DMS 273 treated with DMSO at 0.1 percent for 48 hours (cell line): ENCODE measurements around the gene UNC13D.

ENCODE experiments used
- DNase-seq: peaks from one replicate; lab custom pipeline; 2025; lab: John Stamatoyannopoulos, UW

Gene UNC13D

DNA sequence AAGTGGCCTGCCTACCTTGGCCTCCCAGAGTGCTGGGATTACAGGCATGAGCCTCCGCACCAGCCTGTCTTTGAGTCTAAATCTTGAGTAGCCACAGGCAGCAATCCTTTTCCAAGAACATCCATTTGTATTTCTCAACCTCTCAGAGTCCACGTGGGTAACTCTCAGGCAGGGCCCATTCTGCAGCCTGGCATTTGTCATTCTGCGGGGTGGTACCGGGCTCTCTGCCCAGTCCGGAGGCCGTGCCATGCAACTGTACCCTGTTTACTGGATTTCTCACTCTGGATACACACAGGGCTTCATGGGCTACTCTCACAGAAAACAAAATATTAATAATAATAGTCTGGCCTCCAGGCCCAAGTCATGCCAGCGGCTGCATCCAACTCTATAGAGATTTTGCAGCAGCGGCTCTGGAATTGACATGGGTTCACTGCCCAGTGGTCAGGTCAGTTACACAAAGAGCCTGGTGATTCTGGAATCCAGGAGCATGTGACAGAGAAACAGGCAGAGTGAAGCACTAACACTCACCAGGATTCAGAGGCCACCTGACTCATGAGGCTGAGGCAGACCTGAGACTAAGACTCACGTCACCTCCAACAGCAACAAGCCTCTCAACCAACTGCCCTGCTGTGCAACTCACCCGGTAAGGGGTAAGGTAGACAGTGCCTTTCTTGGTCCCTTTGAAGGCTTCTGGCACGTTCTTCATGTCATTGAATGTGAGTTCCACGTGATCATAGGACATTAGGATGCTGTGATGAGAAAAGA, 6.9 kb upstream of the UNC13D start:
- no peak for DNase-seq

DNA sequence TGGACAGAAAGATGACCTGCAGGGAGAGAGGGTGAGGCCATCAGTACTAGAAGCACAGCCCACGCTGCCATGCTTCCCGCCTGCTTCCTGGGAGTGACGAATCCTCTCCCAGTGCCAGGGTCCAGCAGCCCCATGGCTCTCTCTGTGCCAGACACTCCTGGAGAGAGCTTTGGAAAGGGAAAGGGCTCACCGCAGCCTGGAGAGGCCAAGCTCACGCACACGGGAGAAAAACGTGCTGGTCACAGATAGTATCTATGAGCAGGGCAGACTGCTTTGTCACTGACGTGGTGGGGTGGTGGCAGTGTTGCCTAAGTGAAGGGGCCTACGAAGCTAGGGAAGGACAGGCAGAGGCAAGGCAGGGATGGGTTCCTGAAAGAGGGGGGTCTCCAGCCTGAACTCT, 5.5 kb upstream of the UNC13D start:
- DNase-seq = no peak

DNA sequence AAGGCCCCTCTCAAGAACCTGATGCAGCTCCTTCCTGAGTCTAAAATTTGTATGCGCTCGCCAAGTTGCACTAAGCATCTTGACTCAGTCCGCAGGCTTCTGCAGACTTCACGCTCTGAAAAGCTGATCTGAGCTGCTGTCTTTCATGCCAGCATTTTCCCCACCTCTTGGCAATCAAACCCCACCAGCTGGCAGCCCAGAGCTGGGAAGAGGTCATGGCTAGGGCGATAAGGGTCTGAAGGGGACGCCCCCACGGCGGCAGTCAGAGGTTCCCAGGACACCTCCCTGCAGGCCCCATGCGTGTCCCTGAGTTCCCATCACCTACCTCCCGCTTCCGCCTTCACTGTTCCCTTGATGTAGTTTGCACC, 5.1 kb upstream of the UNC13D start:
- DNase-seq = no peak

DNA sequence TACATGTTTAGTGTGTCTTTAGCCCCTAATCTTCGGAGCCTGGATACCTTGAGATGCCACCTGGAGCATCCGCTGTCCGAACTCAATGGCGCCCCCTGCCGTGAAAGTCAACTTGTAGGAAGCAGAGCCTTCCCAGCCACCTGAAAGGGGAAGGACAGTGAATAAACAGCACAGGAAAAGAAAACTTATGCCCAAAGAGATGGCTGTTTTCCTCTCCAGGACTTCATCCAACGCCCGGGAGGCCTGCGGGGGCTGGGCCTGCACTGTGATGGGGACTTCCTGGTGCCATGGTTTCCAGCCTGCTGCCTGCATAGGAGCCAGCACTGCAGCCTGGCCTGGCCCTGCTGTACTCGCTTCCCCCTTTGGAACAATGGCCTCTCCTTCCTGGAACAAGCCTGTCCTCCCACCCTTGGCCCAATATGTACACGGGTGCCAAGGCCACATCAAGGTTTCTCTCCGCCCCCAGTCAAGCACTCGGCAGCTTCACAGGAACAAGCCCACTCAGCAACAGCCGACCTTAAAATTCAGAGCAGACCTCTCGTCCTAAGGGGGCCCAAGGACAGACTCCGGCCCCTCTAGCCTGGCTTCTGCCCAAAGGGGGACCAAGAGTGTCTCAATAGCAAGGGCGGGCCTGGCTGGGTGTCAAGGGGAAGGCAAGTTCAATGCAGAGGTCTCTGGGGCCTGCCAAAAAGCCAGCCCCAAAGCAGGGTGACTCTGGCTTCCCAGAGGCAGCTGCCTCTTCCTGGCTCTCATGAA, 4.5 kb upstream of the UNC13D start:
- peak; percentile 20 for DNase-seq

DNA sequence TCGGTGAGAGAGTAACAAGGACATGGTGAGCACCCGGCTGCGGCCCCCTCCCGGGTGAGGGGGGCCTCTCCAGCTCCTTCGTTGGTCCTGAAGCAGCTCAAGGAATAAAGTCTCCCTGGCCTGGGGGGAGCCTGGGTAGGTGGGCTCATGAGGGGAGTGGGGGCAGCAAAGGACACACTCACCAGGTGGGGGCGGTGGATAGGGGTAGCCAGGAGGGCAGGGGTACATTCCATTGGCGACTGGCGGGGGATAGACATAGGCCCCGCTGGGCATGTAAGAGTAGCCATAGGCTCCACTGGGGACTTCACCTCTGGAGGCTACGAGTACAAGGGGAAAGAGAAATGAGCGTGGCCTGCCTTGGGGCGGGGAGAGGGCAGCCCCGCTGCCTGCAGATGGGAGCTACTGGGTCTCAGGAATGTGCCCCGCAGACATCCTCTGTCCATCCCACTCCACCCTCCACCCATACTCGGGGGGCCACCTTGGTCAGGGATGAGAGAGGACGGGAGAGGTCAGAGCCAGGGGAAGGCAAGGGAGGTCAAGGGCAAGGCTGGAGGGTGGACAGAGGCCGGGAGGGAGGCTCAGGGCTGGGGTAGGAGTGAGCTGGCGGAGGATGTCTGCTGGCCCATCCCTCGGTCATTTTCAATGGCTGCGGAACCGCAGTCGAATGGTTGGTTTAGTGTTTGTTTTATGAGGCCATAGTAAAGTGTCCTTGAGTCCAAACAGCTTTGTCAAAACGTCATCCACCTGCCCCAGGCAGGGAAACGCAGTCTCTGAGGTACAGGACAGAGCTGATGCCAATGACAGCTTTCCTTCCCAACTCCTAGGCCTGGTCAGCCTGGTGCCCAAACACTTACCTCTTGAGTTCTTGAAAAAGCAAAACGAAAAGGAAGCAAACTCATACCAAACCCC, 3.7 kb upstream of the UNC13D start:
- no peak for DNase-seq

DNA sequence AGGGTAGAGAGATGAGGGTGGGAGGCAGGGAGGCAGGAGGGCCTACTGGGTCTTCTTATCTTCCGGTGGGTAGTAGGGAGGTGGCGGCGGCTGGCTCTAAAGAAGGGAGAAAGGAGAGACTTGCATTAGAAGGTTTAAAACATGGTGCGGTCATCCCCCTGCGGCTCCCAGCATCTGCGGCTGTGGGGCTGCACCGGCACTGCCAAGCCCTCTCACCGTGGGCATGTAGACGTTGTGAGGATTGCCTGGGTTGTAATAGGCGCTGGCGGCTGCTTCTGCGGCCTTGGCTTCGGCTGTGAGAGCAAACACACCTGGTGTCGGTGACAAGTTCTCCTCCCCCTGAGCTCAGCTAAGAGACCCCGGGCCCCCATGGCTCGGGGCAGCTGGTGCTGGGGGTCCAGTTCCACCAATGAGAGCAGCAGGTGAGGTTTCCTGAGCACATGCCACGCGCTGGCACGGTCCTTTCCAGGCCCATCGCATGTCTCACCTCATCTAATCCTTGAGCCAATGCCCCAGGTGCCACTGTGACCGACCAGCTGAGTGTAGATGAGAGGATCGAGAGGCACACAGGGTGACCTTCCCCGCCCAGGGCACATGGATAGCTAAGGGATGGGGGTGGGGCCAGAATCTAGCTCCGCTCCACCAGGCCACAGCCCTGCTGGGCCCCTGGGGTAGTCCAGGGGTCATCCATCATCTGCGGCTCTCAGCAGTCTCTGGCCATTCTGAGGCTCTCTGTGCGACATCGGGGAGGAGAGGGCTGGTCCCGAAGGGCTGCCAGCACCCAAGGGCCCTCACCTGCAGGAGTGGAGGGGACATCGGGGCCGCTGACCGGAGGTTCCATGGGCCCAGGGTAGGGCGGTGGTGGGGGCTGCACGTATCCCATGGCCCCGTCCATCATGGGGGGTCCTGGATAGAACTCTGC, 2.7 kb upstream of the UNC13D start:
- no peak for DNase-seq

DNA sequence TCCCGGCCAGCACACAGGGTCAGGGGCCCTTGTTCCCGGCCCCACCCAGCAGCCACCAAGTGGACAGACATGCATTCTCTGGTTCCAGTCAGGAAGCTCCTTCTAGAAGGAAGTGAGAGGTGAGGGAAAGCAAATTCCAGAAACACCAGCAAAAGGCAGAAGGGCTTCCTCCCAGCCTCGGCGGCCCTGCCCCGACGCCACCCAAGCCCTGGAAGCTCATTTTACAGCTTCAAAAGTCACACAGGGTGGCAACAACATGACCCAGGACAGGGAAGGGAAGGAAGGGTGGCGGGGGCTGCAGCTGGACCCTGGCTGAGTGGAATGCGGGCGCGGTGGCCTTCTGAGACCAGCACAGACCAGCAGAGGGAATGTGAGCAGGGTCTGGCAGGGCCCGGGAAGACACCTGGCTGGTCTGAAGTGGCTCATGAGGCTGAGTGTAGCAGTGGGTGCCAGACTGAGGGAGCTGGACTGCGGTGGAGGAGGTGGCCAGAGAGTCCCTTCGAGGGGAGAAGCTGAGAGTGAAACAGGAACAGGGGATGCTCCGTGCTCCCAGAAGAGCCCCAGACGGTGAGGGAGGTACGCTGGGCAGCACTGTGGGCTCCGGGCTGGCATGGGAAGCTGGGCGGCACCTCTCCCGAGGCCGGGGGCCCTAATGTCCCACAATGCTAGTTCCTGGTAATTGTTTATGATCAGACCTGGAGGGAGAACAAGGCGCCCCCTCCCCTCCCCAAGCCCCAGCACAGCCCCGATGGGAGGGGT, 1.9 kb upstream of the UNC13D start:
- DNase-seq = no peak

DNA sequence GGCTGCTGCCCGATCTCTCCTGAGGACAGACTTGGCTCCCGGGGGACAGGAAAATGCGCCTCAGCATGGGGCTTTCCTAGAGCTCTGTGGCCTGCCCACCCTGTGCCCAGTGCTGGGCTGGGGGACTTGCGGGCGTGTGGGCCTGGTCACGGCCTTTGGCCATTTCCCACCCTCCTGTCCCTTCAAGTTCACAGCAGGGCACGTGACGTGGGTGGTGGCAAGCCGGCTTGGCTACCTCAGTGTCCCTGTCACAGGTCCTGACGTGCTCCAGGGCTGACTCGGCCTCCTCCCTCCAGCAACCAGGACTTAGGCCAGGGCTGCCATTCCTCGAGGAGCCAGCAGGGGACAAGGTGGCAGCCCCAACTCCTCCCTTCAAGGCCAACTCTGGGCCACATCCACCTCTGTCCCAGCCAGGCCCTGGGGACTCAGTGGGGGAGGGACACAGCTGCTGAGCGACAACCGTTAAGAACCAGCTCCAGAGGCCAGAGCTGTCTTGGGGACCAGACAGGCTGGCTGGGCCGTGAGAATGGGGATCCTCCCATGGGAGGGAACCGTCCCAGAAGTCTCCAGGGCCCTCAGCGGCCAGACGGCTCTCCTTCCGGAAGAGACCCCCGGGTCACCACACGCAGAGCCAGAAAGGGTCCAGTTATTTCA, 981 bp upstream of the UNC13D start:
- peak; percentile 15 for DNase-seq

DNA sequence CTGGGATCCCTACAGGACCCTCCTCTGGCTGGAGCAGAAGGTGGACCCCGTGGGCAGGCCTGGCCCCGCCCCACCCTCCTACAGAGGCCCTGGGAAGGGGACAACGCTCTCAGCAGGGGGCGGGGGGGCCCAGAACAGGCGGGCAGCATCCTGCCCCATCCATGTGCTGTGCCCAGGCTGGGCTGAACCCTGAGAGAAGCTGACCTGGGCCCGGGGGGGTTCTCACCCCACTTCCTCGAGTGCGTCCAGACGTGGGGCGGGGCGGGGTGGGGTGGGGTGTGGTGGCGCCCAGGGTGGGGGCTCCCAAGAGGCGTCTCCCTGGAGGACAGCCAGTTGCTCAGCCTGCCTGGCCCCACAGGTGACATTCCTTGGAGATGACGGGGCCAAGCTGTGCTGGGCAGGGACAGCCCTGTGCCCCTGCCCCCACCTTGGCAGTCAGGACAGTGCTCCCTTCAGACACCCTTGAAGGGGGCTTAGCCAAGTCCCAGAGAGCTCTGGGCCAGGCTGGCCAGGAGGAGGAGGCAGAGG, 390 bp upstream of the UNC13D start:
- no peak for DNase-seq

DNA sequence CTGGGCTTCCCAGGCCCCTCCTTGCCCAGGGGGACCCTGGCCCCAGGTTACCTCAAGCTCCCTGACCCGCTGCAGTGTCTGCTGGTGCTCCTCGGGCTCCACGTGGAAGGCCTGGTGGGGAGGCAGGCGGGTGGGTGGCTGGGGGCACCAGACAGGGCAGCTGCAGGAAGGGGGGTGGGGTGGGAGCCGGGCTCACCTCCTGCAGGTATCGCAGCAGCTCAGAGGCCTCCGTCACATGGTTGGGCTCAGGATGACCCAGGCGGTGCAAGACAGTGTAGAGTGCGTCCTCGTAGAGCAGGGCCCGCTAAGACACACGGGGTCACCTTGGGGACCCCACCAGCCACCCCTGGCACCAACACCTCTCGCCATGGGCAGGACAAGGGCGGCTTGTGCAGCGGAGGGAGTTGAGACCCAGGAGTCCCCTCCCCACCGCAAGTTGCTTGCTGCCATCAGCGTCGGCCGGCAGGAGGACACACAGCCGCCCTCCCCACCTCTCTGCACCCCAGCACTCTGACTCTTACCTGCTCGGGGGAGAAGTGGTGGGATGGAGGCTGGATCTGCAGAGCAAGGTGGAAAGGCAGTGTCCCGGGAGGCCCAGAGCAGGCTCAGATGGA, 1.1 kb downstream of the UNC13D start:
- no peak for DNase-seq

DNA sequence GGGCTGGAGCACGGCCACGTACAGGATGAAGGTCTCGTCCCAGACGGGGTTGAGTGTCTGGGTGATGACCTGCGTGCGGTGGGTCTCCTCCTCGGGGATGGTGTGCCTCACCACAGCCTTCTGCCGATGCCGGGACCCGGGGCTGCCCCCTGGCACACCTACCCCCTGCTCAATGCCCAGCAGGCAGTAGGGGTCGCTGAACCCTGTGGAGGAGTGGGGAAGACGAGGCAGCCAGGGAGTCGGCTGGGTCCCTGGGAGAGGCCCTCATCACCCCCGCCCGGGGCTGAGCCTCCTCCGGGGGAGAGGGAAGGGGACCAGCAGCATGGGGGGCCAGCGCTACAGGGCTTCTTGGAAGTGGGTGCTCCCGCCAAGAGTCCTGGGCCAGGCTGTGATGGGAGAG, 1.8 kb downstream of the UNC13D start:
- DNase-seq = no peak

DNA sequence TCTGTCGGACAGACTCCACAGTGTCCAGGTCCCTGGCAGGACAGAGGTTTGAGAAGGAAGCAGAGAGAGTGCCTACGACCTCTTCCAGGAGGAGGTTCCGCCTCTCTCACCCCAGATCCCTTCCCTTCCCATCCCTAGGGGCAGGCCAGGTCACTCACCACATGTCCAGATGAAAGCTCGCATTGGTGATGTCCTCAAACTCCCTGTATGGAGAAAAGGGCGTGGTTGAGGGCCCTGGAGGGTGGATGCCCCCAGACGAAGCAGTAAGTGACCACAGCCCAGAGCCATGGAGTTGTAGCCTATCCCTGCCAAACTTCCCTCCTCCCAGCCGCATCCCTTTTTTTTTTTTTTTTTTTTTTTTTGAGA, 3.4 kb downstream of the UNC13D start:
- DNase-seq = no peak

DNA sequence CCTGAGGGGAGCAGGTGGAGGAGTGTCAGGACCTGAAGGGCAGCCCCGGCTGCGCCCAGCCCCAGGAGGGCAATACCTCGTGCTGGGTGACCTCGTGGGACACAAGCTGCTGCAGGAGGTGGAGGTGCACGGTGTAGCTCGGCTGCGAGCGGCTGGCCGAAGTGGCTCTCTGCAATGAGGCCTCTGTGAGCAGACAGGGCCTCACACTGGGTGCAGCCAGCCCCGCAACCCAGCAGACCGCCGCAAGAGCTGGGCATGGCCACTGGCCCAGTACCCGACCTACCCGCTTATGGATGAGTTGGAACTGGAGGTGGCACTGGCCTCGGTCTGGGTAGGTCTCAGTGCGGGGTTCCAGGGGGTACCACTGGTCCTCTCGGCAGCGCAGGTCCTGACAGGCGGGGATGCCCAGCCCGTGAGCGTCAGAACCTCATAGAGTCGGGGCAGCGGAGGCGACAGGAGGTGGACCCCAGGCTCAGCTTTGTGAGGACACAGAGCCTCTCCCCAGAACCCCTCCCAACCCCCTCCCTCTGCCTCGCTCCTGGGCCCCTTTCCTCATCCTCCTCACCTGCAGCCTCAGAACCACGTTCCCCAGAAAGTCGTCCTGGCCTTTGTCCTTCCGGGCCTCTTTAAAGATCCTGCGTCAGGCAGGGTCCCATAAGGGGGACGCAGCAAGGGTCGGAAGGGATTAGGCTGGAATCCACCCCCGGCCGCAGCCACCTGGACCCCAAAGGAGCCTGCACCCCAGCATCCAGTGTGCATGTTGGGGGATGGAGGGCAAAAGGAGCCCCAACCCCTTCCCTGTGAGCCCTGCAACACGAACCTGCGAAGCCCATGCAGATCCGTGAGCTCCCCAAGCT, 4.0 kb downstream of the UNC13D start:
- DNase-seq = no peak

DNA sequence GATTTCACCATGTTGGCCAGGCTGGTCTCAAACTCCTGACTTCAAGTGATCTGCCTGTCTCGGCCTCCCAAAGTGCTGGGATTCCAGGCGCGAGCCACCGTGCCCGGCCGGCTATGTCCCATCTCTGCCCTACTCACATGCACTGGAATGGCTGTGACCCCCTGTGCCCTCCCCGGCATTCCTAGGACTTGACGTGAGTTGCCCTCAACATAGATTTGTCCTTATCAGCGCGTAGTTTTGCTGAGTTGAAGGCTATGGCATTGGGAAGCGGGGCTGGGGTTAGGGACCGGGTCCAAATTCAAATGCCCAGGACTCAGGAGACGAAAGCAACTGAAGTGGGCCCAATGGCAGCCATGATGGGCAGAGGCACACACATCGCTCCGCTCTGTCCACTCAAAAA, 5.8 kb downstream of the UNC13D start:
- DNase-seq = no peak

DNA sequence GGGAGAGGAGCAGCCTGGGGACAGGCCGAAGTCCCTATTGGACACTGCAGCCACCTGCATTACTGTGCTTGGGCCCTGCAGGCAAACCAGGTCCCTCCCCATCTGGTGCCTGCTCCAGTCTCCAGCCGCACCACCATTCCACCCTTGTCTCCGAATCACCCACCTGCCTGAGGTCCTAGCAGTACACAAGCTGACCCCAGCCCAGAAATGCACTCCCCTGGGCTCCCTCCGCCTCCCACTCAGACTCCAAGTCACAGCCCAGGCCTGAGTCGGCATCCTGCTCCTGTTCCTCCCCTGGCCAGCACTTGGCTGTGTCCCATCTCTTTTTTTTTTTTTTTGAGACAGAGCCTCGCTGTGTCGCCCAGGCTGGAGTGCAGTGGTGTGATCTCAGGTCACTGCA, 6.3 kb downstream of the UNC13D start:
- no peak for DNase-seq

DNA sequence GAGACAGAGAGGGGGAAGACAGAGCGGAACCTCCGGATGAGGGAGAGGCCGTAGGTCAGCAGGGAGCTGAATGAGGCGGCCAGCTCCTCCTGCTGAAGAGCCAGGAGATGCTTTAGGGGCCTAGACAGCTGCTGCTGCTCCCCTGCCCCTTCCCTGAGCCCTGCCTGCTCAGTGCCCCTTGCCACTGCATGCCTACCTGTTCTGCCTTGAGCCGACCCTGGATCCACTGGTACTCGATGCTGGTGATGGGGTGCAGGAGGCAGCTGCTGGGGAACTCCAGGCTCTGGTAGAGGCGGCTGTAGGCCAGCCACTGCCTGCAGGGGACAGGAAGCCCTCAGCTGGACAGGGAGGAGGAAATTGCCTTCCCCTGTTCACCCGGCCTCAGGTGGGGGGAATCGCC, 7.6 kb downstream of the UNC13D start:
- no peak for DNase-seq

DNA sequence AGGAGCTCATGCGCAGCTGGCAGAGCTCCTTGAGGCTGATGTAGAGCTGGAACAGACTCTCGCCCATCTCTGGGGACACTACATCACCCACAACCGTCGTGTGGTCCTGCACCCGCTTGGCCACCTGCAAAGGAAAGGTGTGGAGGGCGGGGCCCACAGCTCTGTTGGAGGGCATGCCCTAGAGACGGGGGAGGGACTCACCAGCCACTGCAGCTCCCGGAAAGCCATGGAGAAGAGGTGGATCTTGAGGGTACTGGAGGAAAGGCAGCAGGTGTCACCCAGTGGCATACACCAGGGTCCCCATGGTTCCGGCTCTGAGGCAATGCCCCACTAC, 8.6 kb downstream of the UNC13D start:
- DNase-seq = no peak

DNA sequence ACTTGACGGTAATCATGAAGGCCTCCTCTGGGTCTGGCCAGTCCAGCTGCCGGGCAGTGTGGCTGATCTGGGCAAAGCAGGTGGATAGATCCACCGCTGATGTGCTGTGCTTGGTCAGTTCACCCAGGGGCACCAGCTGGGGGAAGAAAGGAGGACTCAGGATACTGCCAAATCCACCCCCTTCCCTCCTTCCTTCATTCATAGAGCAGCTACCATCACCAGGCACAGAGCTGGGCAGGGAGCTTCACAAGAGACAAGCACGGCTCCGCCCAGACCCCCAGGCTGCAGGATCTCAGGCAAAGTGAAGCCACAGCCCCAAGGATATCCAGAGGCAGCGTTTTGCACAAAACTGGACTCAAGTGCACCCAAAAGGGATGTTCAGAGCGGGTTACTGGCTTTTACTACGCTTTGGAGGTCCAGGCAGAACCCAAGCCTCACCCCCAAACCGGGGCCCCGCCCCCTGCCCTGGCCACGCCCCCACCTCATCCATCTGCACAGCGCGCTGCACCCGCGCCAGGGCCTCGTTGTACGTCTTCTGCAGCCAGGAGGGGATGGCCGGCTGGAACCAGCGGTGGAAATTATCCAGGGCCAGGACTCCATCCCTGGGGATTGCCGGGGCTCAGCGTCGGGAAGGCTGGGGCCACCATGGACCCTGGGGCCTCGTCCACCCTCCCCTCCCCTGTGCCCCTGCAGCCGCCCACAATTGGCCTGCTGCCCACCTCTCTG, 9.1 kb downstream of the UNC13D start:
- no peak for DNase-seq
